Stimulated activated naive CD8-positive, alpha-beta T cell treated with anti-CD3 and anti-CD28 coated beads, Interleukin-15, Interleukin-2, amounts not matched to agents 100 U/mL and 50 U/mL, for 24 hours (primary cell): Measurements from ENCODE around the gene BAIAP2.

Experiments used
- ATAC-seq: fragments of 150-1000 bp; cut with Tn5 transposase; one replicate; pipeline ENCODE4 v1.10.0; 2021
- DNase-seq: peaks from one replicate; pipeline ENCODE4 v3.0.0; 2021

BAIAP2 gene

DNA sequence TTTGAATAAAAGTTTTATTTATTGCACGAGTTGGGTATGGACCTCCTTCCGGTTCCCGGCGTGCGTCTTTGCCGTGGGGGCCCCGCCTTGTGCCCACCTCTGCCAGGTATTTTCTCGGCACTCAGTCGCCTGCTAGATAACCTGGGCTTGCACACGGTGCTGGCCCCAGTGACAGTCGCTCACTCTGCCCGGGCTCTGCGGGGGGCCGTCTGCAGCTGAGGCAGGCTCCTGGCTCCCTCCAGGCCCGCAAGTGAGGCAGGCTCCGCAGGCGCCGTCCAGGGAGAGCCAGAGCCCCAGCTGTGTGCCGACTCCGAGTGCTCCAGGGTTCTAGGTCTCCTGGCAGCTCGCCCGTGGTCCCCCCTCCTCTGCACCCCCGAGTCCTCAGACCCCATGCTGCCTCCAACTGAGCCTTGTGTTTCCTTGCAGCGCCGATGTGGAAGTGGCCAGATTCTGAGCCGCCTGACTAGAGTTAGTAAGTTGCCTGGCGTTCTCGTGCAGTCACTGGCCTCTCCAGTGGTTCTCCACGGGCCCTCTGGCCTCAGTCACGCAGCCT lies 75.6 kb downstream of the BAIAP2 start:
- no peak for ATAC-seq

DNA sequence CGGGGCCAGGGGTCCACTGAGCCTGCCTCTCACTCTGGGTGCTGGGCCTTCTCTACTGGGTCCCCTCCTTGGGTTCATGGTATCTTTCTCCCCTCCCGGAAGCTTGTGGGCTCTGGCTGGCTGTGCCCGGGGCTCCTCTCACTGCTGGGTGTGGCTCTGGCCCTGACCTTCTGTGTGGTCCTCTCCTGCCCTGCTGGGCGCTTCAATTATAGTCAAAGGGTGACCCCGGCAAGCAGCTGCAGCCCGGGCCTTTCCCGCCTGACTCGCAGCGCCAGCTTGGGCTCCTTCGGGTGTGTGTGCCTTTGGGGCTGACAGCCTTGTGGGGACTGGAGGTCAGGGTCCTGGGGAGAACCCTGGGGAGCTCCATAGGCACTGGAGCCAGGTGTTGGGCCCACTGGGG lies 76.1 kb downstream of the BAIAP2 start:
- no peak for ATAC-seq
- no peak for DNase-seq

More for the DNA sequence above, 75.6 kb downstream of the BAIAP2 start:
- no peak for DNase-seq

DNA sequence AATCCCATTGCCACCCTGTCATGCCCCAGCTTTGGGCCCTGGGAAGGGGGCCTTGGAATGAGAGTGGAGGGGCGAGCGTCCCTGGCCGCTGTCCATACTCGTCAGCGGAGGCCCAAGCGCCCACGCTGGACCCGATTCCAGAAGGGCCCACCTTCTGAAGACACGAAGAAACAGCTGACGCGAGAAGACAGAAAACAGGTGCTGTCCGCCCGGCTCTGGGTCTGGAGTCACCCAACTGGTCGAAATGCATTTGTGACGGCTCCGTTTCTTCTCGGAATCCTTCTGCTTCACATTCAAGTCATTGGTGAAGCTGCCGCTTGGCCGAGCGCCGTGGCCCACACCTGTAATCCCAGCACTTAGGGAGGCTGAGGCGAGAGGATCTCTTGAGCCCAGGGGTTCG lies 77.5 kb downstream of the BAIAP2 start:
- DNase-seq (no peak), ATAC-seq (no peak)

DNA sequence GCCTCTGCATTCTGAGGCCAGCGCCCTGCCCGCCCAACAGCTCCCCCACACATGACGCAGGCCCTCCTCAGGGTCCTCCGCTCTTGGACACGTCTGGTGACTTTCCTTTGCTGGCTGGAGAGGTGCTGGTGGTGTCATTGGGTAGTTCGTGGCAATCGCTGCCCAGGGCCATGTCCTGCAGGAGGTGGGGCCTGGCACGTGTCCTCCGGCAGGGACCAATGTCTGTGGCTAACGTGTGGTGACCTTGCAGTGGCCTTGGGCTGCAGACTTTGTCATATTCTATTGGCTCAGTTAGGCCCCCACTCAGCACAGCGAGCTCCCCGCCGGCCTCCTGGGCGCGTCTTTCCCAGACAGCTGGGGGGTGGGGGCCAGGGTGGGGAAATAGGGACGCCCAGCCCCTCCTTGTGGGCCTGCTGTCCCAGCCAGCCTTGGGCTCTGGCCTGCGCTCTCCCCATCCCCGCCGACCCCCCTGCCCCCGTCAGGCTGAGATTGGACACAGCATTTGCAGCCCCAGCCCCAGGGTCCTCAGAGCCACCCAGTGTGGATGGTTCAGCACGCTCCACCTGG lies 78.3 kb downstream of the BAIAP2 start:
- DNase-seq (no peak), ATAC-seq (no peak)

DNA sequence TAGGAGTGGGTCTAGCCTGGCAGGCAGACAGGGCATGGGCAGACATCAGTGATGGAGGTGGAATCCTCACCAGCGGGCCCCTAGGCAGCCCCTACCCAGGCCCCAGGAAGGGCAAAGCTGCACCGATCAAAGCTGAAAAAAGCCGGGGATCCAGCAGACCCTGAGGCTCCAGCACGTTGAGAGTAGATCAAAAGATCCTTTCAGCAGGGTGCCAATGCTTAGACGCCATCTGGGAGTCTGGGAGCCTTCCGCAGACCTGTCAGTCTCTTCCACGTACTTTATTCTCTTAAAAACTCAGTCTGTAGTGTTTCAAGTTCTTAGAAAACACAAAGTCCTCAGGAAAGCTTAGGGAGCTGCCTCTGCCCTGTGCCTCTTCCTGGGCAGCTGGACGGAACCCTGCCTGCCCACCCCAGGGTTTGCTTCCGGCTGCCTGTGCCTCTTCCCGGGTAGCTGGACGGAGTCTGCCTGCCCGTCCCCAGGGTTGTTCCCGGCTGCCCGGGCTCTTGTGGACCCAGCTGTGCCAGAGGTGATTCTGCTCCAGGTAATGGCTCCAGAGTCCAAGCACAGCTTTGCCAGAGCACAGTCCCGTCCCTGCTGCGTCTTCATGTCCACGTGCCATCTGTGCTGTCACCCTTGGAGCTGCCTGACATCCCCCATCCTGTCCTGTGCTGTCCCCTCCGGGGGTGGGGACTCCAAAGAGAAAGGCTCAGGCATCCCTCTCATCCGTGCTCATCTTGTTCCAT lies 79.6 kb downstream of the BAIAP2 start:
- no peak for ATAC-seq
- DNase-seq: no peak

DNA sequence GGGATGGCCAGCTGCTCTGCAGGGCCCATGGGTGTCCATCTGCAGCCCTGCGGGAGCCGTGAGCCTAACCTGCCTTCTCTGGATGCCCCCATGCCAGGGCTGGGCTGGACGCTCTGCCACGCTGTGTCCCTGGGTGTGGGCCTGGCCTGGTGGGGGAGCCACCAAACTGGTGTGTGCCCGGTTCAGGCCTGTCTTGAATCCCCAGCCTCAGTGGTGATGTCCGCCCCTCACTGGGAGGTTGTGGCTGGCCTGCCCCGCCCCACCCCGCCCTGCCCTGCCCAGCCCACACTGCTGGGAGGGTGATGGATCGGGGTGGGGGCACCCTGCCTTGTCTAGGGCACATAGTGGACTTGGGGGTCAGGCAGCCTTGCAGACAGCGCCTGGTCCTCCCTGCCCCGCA lies 80.3 kb downstream of the BAIAP2 start:
- ATAC-seq: no peak
- DNase-seq: no peak

DNA sequence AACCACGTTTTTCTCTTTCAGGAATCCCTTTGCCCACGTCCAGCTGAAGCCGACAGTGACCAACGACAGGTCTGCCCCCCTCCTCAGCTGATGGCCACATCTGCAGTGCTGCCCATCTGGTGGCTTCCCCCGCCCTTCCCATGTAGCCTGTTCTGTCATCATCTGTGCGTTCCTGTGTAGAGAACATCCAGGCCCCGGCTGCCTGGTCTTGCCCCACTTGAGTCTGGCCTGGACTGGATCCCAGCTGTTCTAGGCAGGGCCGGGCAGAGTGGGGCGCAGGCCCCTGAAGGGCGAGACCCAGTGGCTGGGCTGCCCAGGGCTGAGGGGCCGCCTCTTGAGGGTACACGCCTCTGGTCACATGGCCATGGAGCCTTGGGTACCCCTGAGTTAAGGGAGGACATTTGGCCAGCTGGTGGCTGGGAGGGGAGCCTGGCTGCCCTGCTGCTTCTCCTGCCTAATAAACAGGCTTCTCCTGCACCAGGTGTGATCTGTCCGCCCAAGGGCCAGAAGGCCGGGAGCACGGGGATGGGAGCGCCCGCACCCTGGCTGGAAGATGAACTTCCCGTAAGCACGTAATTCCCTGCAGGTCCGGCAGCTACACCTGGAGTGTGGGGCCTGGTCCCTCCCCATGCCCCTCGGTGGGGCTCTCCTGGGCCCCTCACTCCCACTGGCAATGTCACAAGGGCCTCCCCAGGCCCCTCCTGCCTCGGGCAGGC lies 81.0 kb downstream of the BAIAP2 start:
- no peak for DNase-seq
- no peak for ATAC-seq

DNA sequence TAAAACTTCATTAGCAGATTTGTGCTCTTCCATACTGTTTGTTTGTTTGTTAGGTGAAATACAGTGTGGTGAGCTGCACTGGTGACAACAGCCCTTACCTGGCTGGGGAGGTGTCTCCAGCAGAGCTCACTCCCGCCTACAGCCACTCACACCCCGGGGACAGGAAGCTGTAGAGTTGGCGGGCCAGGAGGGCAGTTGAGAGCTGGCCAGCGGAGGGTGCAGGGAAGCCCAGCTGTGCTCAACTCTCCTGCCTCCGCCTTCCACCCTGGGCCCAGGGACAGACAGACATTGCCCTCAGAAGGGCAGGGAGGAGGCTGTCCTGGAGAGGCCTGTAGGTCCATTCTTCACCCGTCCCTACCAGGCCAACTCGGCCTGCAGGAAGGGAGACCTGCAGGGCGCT lies 81.8 kb downstream of the BAIAP2 start:
- ATAC-seq (no peak), DNase-seq (no peak)

DNA sequence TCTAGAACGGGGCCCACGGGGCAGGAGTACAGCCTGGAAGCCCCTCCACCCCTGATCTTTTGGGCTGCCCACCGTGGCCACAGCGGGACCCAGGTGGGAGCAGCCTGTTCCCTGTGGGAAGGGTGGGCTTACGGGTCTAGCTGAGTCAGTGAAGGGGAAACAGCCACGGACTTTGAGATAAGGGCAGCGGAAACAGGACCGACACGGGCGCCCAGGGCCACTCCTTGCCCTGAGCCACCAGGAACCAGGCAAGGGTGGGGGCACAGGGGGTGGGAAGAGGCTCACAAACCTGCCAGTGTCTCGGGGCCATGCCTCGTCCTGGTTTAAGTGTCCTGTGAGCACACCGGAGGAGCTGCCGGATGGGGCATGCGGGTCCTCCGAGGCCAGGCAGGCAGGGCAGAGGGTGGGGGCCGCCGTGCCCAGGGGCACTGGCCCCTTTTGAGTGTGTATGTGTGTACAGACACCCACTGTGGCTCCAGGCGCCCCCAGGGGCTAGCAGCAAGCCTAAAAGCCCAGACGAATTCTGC lies 82.8 kb downstream of the BAIAP2 start:
- ATAC-seq (no peak), DNase-seq (no peak)

DNA sequence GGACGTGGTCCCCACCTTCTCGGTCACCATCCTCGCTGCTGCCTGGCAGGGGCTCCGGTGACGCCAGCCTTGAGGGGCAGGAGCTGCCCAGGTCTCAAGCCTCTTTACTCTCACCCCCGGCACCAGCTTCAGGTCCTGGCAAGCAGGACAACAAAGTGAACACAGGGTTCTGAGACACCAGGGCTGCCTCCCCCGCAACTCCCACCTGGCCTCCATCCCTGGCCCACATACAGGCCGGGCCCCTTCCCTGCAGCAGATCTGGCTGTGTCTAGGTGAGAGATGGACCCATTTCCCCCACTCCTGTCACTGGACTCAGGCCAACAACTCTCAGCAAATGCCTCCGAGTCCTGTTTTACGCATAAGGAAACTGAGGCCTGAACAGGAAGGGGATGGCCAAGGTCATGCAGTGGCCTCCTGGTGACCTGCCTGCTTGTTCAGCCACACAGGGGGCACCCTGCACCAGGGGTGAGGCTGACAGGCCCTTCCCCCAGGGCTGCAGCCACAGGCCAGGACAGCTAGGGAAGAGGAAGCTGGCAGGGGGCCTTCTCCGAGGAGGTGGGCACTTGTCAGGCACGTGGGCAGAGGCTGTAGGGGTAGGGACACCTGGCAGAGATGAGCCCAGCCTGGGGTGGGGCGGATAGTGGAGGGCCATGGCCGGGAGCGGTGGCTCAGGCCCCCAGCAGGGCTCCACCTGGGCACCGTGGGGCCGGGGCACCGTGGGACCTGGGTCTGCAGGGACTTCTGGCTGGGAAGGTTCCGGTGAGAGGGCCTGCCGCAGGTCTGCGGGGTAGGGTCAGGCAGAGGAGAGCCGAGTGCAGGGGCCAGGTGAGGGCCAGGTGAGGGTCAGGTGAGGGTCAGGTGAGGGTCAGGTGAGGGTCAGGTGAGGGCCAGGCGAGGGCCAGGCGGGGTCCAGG lies 83.6 kb downstream of the BAIAP2 start:
- ATAC-seq: no peak
- no peak for DNase-seq

DNA sequence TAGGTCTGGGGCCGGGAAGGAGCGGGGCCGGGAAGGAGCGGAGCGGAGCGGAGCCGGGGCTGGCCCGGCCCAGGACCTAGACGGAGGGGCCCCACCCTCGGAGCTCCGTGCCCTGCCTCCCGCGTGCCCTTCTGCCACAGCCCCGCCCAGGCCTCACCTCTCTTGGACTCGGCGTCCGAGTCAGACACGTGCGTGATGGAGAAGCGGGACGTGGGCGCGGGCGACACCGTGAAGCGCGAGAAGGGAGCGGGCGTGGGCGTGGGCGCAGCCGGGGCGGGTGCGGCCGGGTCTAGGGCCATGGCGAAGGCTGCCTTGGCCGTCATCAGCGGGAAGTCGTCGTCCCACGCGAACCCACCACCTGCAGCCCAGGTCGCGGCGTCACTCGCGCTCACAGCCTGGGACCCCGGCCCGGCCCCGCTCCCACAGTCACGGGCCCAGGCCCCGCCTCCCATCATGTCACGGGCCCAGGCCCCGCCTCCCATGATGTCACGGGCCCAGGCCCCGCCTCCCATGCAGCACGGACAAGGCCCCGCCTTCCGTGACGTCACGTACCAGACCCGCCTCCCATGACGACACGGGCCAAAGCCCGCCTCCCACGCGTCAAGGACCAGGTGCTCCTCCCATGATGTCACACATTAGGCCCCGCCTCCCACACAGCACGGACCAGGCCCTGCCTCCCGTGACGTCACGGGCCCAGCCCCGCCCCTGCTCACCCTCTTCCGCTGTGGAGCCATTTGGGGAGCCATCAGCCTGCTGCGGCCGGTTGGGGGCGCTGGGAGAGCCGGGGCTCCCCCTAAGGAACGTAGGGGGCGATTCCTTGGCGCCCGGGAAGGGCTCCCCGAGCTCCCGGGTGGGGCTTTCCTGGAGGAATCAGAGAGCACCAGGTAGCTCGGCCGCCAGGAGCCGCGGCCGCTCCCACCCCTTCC lies 84.5 kb downstream of the BAIAP2 start:
- ATAC-seq (peak; percentile 50), DNase-seq (peak; percentile 88)

DNA sequence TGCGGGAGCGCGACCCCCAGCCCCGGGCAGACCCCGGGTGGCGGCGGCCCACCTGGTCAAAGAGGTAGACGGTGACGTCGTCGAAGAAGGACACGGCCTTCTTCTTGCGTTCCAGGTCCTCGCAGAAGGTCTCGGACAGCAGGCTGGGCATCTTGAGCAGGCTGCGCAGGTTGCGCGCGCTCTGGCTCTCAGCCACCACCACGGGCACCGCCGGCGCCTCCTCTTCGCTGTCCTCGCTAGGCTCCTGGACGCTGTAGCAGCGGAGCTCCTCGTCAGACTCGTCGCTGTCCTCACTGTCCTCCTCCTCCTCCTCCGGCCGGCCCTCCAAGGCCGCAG lies 85.2 kb downstream of the BAIAP2 start:
- DNase-seq: no peak
- no peak for ATAC-seq

DNA sequence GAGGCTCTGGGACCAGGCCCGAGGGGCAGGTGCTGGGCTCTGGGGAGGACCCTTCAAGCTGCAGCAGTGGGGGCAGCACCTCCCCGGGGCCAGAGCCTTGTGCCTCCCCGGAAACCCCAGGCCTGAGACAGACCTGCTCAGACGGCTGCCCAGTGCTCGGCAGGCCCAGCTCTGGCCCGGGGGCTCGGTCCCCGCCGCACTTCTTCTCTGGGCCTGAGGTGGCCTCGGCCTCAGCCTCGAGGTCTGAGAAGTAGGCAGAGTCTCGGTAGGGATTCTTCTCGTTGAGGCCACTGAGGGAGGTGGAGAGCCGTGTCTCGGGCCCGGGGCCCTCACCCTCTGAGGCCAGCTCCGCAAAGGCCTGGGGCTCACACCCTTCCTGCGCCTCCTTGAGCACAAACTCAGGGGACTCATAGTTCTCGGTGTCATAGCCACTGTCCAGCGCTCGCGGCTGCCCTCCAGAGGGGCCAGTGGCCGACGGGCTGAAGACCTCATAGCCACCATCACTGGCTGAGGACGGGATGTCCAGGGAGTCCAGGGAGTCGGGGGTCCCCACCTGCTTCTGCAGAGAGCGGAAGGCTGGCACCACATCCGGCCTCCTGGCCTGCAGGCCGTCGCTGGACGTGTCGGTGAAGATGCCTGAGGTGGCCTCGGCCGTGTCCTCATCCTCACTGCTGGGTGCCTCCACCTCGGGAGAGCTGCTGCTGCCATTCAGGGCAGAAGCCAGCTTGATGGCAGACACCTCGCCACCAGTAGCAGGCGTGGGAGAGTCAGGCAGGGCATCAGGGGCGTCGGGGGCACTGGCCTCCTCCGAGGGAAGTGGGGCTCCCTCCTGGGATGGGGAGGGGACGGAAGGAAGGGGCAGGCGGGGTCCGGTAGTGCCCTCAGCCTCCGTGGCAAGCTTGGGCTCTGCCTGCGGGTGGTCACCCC lies 86.0 kb downstream of the BAIAP2 start:
- DNase-seq (no peak), ATAC-seq (no peak)

DNA sequence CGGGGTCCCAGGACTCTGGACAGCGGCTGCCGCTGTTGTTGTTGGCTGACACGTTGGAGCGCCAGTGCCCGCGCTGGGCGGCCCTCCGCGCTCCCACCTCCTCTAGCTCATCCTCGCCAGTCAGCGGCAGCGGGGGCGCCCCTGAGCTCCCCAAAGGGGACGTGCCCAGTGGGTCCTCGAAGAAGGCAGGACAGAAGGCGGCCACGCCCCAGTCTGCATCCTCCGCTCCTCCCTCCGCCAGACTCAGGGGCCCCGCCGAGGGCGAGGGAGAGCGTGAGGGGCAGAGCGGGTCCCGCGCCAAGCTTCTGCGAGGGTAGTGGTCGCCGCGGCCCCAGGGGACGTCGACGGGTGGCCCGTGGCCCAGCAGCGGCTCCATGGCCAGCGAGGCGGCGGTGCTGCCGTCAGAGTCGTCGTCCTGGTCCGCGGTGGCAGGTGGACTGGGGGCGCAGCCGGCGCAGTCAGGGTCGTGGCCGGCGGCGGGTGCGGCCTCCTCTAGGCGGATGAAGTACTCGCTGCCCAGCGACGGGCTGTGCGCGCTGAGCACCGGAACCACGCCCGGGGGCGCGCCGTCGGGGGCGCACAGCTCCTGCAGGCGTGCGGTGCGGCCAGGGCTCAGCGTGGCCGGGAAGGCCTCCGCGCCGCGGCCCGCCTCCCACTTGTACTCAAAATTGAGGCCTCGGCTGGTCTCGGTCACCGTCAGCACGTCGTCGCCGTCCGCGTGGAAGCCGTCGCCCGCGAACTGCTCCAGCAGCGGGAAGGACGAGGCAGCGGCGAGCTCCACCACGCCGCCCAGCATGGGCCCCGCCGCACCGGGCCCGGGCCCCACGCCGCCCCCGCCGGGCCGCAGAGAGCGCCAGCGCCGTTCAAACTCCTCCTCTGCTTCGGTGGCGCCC lies 87.1 kb downstream of the BAIAP2 start:
- ATAC-seq: no peak
- DNase-seq: no peak

DNA sequence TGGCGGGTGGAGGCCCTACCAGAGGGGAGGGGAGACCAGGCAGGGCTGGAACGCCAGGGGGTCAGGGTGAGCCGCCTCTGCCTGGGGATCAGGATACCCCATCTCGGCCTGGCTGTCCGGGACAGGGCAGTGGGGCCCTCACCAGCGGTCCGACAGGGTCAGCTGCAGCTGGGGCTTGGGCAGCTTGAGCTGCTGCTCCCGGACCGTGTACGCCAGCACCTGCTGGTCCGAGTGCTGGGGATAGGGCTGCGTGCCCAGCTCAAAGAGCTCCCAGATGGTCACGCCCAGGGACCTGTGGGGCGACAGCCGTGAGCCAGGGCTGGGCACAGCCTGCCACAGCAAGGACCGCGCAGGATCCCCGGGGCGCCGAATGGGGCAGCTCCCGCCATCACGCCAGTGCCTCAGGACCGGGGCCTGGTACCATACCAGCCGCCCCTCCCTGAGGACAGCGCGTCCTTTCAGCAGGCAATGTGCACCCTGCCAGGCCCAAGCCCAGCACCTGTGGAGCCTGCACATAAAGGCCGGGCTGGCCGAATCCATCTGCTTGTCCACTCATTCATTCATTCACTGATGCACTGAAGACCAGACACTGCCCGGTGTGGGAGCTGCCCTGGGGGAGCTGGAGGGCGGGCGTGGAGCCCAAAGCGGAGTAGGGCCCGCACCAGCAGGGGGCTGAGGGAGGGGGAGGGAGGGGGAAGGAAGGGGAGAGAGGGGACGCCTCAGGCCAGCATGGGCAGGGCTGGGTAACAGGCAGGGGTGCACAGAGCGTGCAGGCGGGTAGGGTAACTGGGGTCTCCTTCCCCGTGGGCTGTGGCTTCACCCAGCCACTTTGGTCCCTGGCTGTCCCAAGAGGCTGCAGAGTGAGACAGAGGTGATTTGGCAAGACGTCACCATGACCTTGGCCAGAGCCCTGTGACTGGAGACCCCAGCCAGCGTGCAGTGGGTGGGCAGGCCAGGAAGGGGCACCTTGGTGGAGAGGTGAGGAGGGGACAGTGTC lies 88.4 kb downstream of the BAIAP2 start:
- ATAC-seq: no peak
- DNase-seq: no peak

DNA sequence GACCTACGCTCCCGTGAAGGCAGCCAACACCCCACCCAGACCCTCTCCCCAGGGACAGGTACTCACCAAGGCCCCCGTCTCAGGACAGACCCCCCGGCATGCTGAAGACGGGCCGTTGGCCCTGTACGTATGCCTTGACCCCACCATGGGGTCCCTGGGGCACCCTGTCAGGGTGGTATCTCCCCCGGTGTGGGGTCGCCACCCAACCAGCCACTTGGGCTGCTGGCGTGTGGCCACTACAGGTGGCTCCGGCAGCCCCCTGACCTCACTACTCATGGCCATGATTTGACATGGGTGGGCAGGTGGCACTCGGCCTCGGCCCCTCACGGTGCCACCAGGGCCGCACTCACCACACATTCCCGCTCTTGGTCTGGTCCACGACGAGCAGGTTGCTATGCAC lies 89.4 kb downstream of the BAIAP2 start:
- no peak for DNase-seq
- ATAC-seq: no peak

DNA sequence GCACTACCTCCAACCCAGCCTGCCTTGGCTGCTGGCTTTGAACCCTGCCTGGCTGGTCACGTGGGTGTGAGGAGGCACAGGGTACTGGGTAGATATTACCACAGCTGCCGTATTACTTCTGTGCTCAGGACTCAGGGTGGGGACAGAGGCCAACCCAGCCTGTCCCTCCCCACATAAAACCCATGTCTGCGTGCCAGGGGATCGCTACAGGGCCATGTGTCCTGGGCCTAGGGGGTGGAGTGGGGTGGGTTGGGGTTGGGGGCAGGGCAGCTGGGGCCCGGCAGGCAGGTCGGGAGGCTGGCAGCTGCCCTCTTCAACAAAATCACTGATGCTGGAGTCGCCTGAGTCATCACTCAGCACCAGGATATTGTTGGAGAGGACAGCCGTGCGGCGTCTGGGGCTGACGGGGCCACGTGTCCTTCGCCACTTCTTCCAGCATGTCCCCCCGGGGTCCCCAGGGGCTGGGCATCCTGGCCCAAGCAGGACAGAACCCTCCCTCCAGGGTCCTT lies 90.7 kb downstream of the BAIAP2 start:
- no peak for DNase-seq
- no peak for ATAC-seq
